ENCODE measurements around the gene GPR37L1. TPM values are rescaled to one million over a fixed set of nuclear protein-coding genes. Genes with fewer than 3 reads are reported as not detected.

Gene GPR37L1, protein sequence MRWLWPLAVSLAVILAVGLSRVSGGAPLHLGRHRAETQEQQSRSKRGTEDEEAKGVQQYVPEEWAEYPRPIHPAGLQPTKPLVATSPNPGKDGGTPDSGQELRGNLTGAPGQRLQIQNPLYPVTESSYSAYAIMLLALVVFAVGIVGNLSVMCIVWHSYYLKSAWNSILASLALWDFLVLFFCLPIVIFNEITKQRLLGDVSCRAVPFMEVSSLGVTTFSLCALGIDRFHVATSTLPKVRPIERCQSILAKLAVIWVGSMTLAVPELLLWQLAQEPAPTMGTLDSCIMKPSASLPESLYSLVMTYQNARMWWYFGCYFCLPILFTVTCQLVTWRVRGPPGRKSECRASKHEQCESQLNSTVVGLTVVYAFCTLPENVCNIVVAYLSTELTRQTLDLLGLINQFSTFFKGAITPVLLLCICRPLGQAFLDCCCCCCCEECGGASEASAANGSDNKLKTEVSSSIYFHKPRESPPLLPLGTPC
- 0.15 TPM for polyA plus RNA-seq (2012; ENCODE audit: missing spikeins)

DNA sequence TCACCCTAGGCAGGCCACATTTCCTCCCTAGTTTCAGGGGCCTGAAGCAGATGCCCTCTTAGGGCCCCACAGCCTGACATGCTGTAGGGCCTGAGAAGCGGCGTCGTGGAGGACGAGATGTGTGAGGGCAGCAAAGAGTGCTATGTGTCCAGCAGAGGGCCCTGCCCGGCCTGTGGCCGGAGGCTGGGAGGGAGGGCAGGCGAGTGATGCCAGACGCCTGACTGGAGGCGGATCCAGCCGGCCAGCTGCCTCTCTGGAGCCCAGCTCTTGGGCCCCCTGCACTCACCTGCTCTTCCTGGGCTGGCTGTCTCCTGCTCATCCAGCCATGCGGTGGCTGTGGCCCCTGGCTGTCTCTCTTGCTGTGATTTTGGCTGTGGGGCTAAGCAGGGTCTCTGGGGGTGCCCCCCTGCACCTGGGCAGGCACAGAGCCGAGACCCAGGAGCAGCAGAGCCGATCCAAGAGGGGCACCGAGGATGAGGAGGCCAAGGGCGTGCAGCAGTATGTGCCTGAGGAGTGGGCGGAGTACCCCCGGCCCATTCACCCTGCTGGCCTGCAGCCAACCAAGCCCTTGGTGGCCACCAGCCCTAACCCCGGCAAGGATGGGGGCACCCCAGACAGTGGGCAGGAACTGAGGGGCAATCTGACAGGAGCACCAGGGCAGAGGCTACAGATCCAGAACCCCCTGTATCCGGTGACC is at the start of gene GPR37L1:
TSS of gene GPR37L1 (plus strand) at position 279 of the 697 bp plus-strand sequence. CDS start at position 326, 47 bp downstream.
- FAIRE-seq (no peak), DNase-seq (ENCODE audit: insufficient read length) (no peak)
- no peak for TF ChIP-seq POLR2A (IDR thresholded peaks at IDR 0.05; ENCODE audit: low read depth, low read length)
- TF ChIP-seq TAF1 (IDR thresholded peaks at IDR 0.05; ENCODE audit: borderline replicate concordance, low read depth, low read length): no peak

DNA sequence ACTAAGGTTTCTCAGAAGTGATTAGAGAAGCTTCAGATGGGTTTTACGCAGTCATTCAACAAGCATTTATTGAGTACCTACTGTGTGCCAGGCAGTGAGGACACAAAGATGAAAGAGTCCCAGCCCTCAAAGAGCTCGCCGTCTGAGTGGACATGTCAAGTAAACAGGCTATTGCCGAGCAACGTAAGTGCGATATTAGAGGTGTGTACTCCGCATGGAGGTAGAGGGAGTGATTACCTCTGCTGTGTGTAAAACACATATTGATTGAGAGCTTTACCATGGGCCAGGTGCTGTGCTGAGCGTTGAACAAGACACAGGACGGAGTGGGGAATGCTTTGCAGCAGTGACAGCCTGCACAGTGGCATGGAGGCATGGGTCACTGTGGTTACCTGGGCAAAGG is 49.5 kb upstream of the GPR37L1 start:
- DNase-seq (ENCODE audit: insufficient read length): no peak
- no peak for TF ChIP-seq POLR2A (IDR thresholded peaks at IDR 0.05; ENCODE audit: low read depth, low read length)
- no peak for TF ChIP-seq TAF1 (IDR thresholded peaks at IDR 0.05; ENCODE audit: borderline replicate concordance, low read depth, low read length)
- no peak for TF ChIP-seq POLR2AphosphoS5 (IDR thresholded peaks at IDR 0.05; ENCODE audit: low read depth, low read length)
- no peak for FAIRE-seq

DNA sequence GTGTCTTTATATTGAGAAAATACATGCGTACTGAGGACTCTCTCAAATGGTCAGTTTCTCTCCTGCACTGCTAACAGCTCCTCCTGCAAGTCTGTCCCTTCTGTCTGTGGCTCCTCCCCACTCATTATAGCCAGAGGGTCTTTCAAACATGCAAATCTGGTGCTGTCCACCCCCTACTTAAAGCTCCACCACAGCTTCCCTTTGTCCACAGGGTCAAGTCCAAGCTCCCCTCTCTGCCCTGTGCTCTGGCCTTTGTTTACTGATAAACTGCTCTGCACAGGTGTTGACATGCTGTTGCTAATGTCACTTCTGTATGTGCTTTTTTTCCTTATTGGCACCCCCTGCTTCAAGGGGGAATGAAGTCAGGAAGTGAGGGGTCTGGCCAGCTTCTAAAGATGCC is 47.7 kb upstream of the GPR37L1 start:
- DNase-seq (ENCODE audit: insufficient read length) (no peak), FAIRE-seq (no peak)
- TF ChIP-seq POLR2A (IDR thresholded peaks at IDR 0.05; ENCODE audit: low read depth, low read length): no peak
- TF ChIP-seq POLR2AphosphoS5 (IDR thresholded peaks at IDR 0.05; ENCODE audit: low read depth, low read length): no peak
- TF ChIP-seq TAF1 (IDR thresholded peaks at IDR 0.05; ENCODE audit: borderline replicate concordance, low read depth, low read length): no peak

DNA sequence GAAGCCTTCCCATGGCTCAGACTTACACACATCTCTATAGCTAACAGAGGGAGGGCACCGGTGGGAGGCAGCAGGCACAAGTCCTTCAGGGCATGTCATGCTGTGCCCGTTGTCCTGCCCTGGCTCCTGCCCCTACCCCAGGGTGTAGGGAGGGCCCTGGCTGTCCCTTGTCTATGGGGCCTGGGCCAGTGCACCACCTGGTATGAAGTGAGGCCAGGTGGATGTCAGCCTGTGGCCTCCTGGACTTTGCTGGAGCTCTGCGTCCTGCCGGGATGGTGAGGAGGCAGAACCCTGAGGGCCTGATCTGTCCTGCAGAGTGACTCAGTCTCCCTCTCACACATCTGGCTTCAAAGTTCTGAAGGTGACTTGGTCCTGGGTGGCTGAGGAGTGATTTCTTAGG is 47.3 kb upstream of the GPR37L1 start:
- FAIRE-seq (no peak), DNase-seq (ENCODE audit: insufficient read length) (no peak)
- TF ChIP-seq POLR2A (IDR thresholded peaks at IDR 0.05; ENCODE audit: low read depth, low read length) (no peak), TAF1 (IDR thresholded peaks at IDR 0.05; ENCODE audit: borderline replicate concordance, low read depth, low read length) (no peak), POLR2AphosphoS5 (IDR thresholded peaks at IDR 0.05; ENCODE audit: low read depth, low read length) (no peak)

DNA sequence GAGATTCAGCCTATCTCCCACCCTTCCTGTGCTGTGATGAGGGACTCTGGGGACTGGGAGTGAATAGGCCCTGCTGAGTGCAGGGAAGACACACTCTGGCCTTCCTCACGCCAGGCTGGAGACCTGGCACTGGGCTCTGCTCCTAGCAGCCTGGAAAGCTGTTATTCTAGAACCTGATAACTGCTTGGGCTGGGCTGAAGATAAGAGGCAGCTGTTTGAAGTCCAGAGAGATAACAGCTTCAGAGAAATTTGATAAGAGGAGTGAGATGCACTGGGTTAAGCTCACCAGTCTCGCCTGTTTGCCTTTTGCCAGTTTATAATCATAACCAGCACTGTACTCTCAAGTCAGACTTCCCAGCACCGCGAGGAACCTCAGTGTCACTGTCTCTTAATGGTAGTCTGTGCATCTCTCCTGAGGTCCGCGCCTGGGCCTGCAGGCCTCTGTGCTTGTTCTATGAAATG is 46.6 kb upstream of the GPR37L1 start:
- DNase-seq (ENCODE audit: insufficient read length) (no peak), FAIRE-seq (no peak)
- TF ChIP-seq POLR2A (IDR thresholded peaks at IDR 0.05; ENCODE audit: low read depth, low read length): no peak
- TF ChIP-seq TAF1 (IDR thresholded peaks at IDR 0.05; ENCODE audit: borderline replicate concordance, low read depth, low read length): no peak
- no peak for TF ChIP-seq POLR2AphosphoS5 (IDR thresholded peaks at IDR 0.05; ENCODE audit: low read depth, low read length)

DNA sequence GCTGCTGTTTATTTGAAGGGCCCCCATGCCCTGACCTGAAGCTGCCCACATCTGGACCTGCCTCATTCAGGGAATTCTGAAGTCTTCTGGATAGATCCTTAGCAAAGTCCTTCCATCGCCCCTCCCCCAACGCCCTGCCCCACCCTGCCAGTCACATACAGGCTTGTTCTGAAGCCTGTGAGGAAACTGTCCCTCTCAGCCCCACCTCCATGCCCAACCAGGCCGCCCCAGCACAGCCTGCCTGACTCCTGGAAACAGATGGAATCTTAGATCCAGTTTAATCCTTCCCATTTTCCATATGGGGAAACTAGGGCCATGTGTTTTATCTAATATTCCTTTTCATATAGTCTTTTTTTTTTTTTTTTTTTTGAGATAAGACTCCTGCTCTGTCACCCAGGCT is 44.5 kb upstream of the GPR37L1 start:
- no peak for TF ChIP-seq POLR2A (IDR thresholded peaks at IDR 0.05; ENCODE audit: low read depth, low read length)
- FAIRE-seq: no peak
- no peak for DNase-seq (ENCODE audit: insufficient read length)

DNA sequence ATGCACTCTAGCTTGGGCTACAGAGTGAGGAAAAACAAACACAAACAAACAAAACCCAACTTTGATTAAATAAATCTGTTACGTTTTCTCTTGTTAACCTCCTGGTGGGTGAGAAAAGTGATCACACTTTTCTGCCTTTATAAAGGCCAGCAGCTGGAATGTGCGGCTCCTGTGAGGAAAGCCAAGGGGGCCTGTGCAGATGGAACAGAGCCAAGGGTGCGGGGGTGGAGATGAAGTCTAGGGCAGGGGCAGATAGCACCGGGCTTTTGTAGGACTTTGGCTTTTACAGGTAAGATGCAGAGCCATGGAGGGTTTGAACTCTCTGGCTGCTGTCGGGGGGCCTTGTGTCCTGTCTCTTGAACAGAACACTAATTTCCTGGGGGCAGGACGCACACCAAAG is 40.7 kb upstream of the GPR37L1 start:
- DNase-seq (ENCODE audit: insufficient read length) (no peak), FAIRE-seq (no peak)
- TF ChIP-seq TAF1 (IDR thresholded peaks at IDR 0.05; ENCODE audit: borderline replicate concordance, low read depth, low read length): no peak
- no peak for TF ChIP-seq POLR2AphosphoS5 (IDR thresholded peaks at IDR 0.05; ENCODE audit: low read depth, low read length)
- TF ChIP-seq POLR2A (IDR thresholded peaks at IDR 0.05; ENCODE audit: low read depth, low read length): no peak

DNA sequence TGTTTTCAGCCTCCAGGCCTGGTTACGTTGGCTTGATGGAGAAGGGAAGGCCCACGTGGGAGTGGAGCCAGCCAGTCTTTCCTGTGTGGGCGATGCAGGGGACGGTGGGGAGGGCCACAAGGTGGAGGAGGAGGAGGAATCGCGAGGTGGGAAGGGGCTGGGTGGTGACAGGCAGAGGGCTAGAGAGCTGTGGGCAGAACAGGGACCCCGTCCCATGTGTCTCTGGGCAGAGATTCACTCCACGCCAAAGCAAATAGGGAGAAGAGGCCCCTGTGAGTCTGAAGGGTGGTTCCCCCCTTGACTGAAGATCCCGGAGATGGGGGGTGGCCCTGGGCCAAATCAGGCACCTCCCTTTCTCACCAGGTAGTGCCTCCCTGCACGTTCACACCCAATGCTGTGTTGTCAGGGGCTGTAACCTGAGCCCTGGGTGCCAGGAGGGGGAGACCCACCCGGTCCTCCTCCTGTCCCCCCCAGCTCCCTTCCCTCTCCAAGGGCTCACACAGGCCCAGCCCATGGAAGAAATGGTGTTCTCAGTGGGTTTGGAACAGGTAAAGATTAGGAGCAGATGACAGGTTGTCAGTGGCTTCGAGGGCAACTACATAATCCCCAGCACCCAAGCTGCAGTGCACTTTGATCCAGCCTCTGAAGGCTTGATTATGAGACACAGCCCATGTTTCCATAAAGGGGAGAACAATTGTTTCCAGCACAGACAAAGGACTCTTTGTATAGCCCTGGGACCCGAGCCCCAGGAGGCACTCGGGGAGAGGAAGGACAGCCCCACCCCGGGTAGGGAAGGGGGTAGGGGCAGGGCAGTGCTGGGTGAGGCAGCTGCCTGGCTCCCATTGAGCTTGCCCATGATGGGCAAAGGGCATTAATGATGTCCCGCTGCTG is 37.7 kb upstream of the GPR37L1 start:
- DNase-seq (ENCODE audit: insufficient read length) (no peak), FAIRE-seq (no peak)

DNA sequence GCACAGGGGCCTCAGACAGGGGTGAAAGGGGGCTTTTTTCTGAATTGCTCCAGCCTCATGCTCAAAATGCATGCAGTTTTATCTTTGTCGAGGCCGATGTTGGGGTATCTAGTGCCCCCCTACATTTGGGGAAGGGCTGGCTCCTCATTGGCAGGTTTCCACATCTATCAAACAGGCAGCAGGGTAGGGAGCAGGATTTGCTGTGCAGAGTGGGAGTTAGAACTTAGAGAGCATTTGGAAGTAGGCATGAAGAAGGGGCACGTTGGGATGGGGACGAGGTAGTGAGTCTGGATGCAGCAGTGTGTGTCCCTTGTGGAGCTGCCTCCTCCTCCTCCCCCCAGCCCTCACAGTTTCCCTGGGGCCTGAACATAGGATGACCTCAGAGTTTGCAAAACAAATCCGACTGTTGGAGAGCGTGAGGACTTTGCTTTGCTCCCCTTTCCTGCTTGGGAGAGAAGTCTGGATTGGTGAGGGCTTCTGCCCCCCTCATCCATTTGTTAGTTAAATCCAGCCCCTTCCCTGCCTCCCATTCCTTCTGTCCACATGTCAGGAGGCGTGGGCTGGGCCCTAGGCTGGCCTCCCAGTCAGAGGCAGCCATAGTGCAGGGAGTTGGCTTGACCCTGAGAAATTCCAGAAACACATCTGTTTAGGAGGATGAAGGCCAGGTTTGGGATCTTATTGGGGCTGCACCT is 36.9 kb upstream of the GPR37L1 start:
- TF ChIP-seq POLR2AphosphoS5 (IDR thresholded peaks at IDR 0.05; ENCODE audit: low read depth, low read length): no peak
- no peak for TF ChIP-seq TAF1 (IDR thresholded peaks at IDR 0.05; ENCODE audit: borderline replicate concordance, low read depth, low read length)
- DNase-seq (ENCODE audit: insufficient read length) (no peak), FAIRE-seq (no peak)

More for the DNA sequence above, 37.7 kb upstream of the GPR37L1 start:
- TF ChIP-seq POLR2AphosphoS5 (IDR thresholded peaks at IDR 0.05; ENCODE audit: low read depth, low read length): no peak
- no peak for TF ChIP-seq POLR2A (IDR thresholded peaks at IDR 0.05; ENCODE audit: low read depth, low read length)
- no peak for TF ChIP-seq TAF1 (IDR thresholded peaks at IDR 0.05; ENCODE audit: borderline replicate concordance, low read depth, low read length)

DNA sequence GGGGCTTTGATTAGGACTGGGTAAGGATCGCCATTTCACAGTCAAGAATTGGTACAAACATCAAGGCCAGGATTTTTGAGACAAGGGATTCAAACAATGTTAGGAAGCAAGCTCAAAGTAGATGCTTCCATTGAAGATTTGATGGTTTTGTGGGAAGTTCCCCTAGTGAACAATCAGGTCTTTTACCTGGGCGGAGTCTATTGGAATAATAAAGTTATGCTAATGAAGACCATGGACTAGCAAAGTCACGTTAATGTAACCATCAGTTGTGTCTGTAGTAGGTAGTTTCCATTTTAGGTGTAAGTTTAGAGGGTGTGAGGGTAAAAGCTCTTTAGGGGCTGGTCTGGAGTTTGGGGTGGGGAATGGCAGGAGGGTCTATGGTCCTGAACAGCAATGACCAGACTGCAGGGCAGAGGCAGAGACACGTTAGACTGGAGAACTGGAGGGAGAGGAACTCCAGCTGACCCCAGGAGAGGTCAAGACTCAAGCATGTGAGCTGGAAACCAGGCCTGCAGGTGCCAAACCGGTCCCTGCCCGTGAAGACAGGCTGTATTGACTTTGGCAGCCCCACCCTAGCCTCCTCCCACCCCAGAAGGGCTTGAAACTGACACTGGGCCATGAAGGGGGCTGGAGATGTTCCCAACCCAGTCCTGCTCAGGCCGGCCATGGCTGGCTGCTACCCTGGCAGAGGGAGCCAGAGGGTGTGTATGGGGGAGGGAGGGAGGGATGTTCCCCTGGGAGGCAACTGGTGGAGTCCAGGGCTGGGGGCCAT is 36.0 kb upstream of the GPR37L1 start:
- DNase-seq (ENCODE audit: insufficient read length): no peak
- TF ChIP-seq POLR2A (IDR thresholded peaks at IDR 0.05; ENCODE audit: low read depth, low read length): no peak
- no peak for TF ChIP-seq TAF1 (IDR thresholded peaks at IDR 0.05; ENCODE audit: borderline replicate concordance, low read depth, low read length)
- TF ChIP-seq POLR2AphosphoS5 (IDR thresholded peaks at IDR 0.05; ENCODE audit: low read depth, low read length): no peak
- no peak for FAIRE-seq

Measured in GM12892 (cell line).